CD4-positive, alpha-beta T cell treated with Interleukin-2 at 100 ng/mL for 4 hours (primary cell): ENCODE results near the gene ZBTB8B.
A peak's percentile ranks its signal among the peaks of the same experiment; 100 is the strongest.
"Not testable (repeated sequence)": the region's sequence is repeated elsewhere in the genome, so short reads cannot be mapped to it uniquely, and the experiment has no call there.

Source experiments
- DNase-seq: peaks from one replicate; pipeline ENCODE4 v3.0.0-alpha.2; 2020; ENCODE audit warnings: low spot score

The ZBTB8B gene

GRCh38 chr1:32464716-32465577 is at the start of gene ZBTB8B:
Gene ZBTB8B, plus strand, starts transcription at chr1:32465072. Its CDS starts 5,553 bp downstream, at chr1:32470625.
- no peak for DNase-seq

- DNase-seq, result no peak
Observed at GRCh38 chr1:32421775-32422174, 43.1 kb upstream of the ZBTB8B start.

- no peak for DNase-seq
Observed at GRCh38 chr1:32426489-32427255, 38.2 kb upstream of the ZBTB8B start.

DNA sequence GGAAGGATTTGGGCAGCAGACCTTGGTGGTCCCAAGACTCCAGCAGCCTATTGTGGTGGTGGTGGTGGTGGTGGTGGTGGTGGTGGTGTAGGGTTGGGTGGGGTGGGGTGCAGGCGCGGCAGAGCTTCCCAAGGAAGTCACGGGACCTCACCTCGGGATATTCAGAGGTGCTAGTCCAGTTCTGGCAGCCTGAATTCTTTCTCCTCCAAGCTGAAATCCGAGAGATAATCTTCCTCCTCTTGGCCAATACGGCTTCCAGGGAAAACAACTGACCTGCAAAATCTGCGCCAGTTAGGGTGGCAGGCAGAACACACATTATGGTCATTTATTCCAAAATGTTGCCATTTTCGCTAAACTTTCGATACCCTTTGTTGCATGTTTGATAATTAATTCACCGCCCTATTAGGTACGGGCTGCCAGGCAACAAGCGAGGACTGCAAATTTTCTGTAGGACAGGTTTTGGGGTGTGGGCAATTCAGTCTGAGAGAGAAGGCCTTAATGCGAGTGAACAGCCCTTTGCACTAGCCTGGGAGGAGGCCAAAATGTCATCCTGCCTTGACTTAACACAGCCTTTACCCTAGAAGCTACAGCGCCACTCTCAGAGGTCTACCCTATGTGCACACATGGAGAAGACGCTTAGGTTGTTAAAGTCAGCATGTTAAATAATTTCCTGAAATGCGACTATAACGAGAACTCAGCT is 37.5 kb upstream of the ZBTB8B start:
- DNase-seq, result no peak

- DNase-seq, result no peak
Observed at GRCh38 chr1:32431736-32432400, 33.0 kb upstream of the ZBTB8B start.

DNA sequence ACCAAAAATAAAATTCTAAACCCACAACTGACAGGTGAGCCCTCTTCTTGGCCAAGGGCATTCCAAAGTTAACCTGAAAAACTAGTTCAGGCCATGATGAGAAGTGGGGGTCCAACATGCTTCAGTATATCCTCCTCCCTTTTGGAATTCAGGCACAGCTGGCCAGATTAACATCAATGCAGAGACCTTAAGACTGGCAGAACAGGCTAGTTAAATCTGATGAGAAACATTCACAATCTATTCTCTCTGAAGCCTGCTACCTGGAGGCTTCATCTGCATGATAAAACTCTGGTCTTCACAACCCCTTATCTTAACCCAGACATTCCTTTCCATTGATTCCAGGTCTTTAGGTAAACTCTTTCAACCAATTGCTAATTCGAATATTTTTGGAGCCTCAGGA is 26.7 kb upstream of the ZBTB8B start:
- DNase-seq, result no peak

DNA sequence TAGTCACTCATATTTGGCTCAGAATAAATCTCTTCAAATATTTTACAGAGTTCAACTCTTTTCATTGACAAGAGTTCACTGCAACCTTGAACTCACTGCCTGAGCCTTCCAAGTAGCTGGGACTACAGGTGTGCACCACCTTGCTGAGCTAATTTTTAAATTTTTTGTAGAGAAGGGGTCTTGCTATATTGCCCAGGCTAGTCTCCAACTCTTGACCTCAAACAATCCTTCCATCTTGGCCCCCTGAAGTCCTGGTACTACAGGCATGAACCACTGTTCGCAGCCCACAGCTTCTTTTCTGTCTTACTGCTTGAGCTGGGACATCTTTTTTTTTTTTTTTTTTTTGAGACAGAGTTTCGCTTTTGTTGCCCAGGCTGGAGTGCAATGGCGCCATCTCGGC is 26.1 kb upstream of the ZBTB8B start:
- DNase-seq, result not testable (repeated sequence)

GRCh38 chr1:32441467-32441866 is 23.4 kb upstream of the ZBTB8B start:
- DNase-seq, result not testable (repeated sequence)

DNA sequence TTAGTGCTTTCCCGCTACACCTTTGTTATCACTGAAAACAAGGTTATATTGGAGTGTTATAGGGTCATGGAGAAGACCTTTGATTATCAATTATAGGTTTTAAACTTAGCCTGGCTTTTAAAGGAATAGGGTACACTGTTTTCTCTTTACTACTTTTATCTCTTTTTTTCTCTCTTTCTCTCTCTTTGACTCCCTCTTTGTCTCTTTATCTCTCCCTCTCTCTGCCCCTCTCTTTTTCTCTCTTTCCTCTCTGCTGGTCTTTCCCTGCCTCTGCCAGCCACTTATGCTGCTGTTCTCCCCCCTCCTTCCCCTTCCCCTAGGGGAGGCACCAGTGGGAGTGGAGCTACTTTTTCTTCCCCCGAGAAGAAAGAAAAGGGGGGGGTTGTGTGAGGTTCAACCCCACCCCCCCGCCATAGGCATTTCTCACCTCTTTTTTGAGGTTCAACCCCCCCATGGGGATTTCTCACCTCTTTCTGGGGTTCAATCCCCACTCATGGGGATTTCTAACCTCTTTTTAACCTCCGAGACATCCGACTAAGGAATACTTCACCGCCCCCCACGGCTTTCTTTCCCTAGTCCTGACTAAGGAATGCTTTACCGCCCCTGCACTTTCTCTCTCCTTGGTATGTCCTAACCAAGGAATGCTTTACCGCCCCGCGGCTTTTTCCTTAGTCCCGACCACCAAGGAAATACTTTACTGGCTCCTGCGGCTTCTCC is 17.2 kb upstream of the ZBTB8B start:
- no peak for DNase-seq

DNA sequence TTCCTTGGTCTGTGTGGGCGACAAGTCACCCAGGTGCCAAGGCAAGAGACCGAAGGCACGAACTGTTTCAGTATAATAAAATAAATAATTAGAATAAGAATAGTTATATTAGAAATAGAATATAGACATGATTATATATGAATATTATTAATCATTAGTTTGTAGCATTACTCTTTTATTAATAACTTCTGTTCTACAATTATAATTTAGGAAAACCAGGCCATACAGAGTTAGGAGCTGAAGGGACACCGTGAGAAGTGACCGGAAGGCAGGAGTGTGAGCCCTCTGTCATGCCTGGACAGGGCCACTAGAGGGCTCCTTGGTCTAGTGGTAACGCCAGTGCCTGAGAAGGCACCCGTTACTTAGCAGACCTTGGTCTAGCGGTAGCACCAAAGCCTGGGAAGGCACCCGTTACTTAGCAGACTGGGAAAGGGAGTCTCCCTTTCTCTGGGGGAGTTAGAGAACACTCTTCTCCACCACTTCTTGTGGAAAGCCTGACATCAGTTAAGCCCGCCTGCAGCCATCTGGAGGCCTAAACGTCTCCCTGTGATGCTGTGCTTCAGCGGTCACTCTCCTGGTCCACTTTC is 16.6 kb upstream of the ZBTB8B start:
- peak; percentile 22 for DNase-seq

GRCh38 chr1:32448773-32449456 is 16.0 kb upstream of the ZBTB8B start:
- DNase-seq, result no peak

DNA sequence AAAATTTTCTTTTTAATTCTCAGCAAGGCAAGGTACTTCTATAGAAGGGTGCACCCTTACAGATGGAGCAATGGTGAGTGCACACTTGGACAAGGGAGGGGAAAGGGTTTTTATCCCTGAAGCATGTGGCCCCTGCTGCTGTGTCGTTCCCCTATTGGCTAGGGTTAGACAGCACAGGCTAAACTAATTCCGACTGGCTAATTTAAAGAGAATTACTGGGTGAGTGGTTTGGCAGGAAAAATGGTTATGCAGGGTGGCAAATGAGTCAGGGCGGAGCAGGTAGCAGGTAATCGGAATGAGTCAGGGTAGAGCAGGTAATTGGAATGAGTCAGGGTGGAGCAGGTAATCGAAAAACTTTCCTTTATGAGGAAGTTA is 15.4 kb upstream of the ZBTB8B start:
- not testable (repeated sequence) for DNase-seq

DNA sequence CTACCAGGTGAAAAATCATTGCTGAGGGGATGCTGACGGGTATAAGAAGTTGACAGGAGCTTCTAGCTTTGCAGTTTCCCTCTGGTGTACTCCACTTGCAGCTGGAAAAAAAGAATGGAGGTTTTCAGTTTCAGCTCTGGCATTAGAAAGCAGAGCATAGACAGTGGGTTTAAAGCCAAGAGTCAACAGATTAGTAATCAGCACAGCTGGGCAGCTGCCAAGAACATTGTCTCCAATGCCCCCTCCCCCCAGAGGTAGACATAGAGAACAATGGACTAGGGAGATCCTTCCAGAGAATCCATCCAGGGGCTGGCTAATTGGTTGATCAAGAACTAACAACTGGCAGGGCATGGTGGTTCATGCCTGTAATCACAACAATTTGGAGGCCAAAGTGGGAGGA is 10.1 kb upstream of the ZBTB8B start:
- no peak for DNase-seq

GRCh38 chr1:32455958-32456357 is 8.9 kb upstream of the ZBTB8B start:
- no peak for DNase-seq

- DNase-seq, result not testable (repeated sequence)
Observed at GRCh38 chr1:32458798-32459197, 6.1 kb upstream of the ZBTB8B start.

- not testable (repeated sequence) for DNase-seq
Observed at GRCh38 chr1:32462977-32463376, 1.9 kb upstream of the ZBTB8B start.

- DNase-seq, result no peak
Observed at GRCh38 chr1:32464191-32464715, 619 bp upstream of the ZBTB8B start.

DNA sequence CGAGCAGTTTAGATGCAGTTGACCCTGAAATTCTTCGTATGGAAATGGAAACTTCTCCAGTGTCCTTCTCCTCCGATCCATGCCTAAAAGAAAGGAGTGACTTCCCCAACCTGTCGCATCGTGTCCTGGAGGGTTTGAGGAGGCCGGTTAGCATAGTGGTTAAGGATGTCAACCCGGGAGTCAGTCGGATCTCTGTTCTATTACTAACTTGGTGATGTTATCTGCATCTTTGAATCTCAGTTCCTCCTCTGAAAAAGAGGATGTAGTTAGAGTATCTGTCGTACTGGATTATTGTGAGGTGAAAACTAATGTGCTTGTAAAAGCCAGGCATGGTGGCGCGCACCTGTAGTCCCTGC is 684 bp downstream of the ZBTB8B start:
- no peak for DNase-seq

DNA sequence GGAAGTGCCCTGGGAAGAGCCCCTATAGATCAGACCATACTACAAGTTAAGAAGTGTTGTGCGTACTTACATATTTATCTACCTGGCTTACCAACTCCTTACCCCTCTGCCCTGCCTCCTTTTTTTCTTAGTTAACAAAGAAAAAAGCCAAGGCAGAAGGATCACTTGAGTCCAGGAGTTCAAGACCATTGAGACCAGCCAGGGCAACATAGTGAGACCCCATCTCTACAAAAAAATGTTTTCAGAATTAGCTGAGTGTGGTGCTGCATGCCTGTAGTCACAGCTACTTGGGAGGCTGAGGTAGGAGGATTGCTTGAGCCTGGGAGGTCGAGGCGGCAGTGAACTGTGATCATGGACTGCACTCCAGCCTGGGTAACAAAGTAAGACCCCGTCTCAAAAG is 1.9 kb downstream of the ZBTB8B start:
- no peak for DNase-seq

GRCh38 chr1:32468791-32469190 is 3.9 kb downstream of the ZBTB8B start:
- DNase-seq, result no peak
